Activated CD8-positive, alpha-beta T cell treated with anti-CD3 and anti-CD28 coated beads for 36 hours (primary cell): ENCODE data around the gene CCDC87. TPM values are rescaled to one million over a fixed set of nuclear protein-coding genes. Genes with fewer than 3 reads are reported as not detected.

ENCODE experiments used
- ATAC-seq: fragments of 200-7000 bp; cut with Tn5 transposase; one replicate; pipeline ENCODE4 v1.10.0; 2021; ENCODE audit warnings: mild to moderate bottlenecking, moderate library complexity
- CTCF ChIA-PET: fragments of 350-600 bp; sonication (Branson Sonifier 250); formaldehyde crosslinking; loops from one replicate; lab custom pipeline; 2021; ENCODE audit warnings: antibody characterized with exemption; lab: Charles Lee
- POLR2A ChIA-PET: fragments of 350-600 bp; sonication (Branson Sonifier 250); formaldehyde crosslinking; loops from one replicate; lab custom pipeline; 2021; ENCODE audit warnings: antibody characterized with exemption; lab: Charles Lee
- DNase-seq: peaks from one replicate; pipeline ENCODE4 v3.0.0-alpha.2; 2020
- H3K27ac Mint-ChIP-seq: one replicate; pipeline ENCODE4 v1.8.0; 2021; ENCODE audit warnings: mild to moderate bottlenecking, mixed read lengths
- H3K27me3 Mint-ChIP-seq: one replicate; pipeline ENCODE4 v1.8.0; 2021; ENCODE audit warnings: mixed read lengths
- H3K36me3 Mint-ChIP-seq: one replicate; pipeline ENCODE4 v1.8.0; 2021; ENCODE audit warnings: low read depth, mixed read lengths
- H3K4me1 Mint-ChIP-seq: one replicate; pipeline ENCODE4 v1.8.0; 2021; ENCODE audit warnings: low read depth, mixed read lengths
- H3K4me3 Mint-ChIP-seq: one replicate; pipeline ENCODE4 v1.8.0; 2021; ENCODE audit warnings: mild to moderate bottlenecking, moderate library complexity, mixed read lengths
- H3K9me3 Mint-ChIP-seq: one replicate; pipeline ENCODE4 v1.8.0; 2021; ENCODE audit warnings: mixed read lengths
- CTCF ChIP-seq: fragments of 200-600 bp; IDR thresholded peaks from one replicate; pipeline ENCODE4 v1.8.0; 2022; ENCODE audit warnings: antibody characterized with exemption, mild to moderate bottlenecking
- intact Hi-C: fragments of 100-400 bp; cut with micrococcal nuclease; formaldehyde crosslinking; loops from one replicate; pipeline ENCODE4 v1.10.0; 2022
- total RNA-seq, 2 experiments: library from RNA; stranded (reverse); gene quantifications; one replicate each; pipeline ENCODE4 v1.2.3, GENCODE V29; 2021

CCDC87 gene
- total RNA-seq, 2 experiments from 2014 or later, result 0.14 to 0.27 TPM

GRCh38 chr11:66548041-66548440 is 44.8 kb downstream of the CCDC87 start:
- no peaks in the 10 kb centered on the region for H3K27me3 Mint-ChIP-seq
- ATAC-seq, result no peak
- peaks cover 16% of the 10 kb centered on the region for H3K4me1 Mint-ChIP-seq
- no peak overlapping the region for H3K27ac Mint-ChIP-seq
- intact Hi-C loops, result loop anchor here (10.0 kb wide), 2 partner anchors 63 to 127 kb away; partner anchors contain the start of genes DPP3 and RBM4B
- no peak for TF ChIP-seq CTCF
- CTCF ChIA-PET, result no interaction called here
- H3K9me3 Mint-ChIP-seq, result no peaks in the 10 kb centered on the region
- POLR2A ChIA-PET, result interaction anchor here (0.9 kb wide), 1 partner anchor 14 kb away, joined by 3 read pairs; no protein-coding TSS in a partner anchor
- DNase-seq, result no peak
- H3K4me3 Mint-ChIP-seq, result no peak overlapping the region
- H3K36me3 Mint-ChIP-seq, result peaks cover 3% of the 10 kb centered on the region

- ATAC-seq, result no peak
- no peak for DNase-seq
- intact Hi-C loops, result loop anchor here (10.0 kb wide), 2 partner anchors 63 to 127 kb away; partner anchors contain the start of genes DPP3 and RBM4B
- no peaks in the 10 kb centered on the region for H3K9me3 Mint-ChIP-seq
- H3K27me3 Mint-ChIP-seq, result no peaks in the 10 kb centered on the region
- H3K4me3 Mint-ChIP-seq, result no peak overlapping the region
- peaks cover 17% of the 10 kb centered on the region for H3K4me1 Mint-ChIP-seq
- ChIA-PET CTCF (no interaction called here), POLR2A (no interaction called here)
- H3K36me3 Mint-ChIP-seq, result peaks cover 3% of the 10 kb centered on the region
- TF ChIP-seq CTCF, result no peak
- H3K27ac Mint-ChIP-seq, result no peak overlapping the region
These were observed 45.2 kb downstream of the CCDC87 start for GRCh38 chr11:66547662-66548009.

GRCh38 chr11:66546966-66547661 is 45.7 kb downstream of the CCDC87 start:
- ChIA-PET CTCF (interaction anchor here (1.0 to 2.8 kb wide), 3 partner anchors 15 to 131 kb away, joined by 3 to 23 read pairs (median 4); partner anchors contain the start of gene RBM4B), POLR2A (interaction anchor here (0.5 to 2.5 kb wide), 6 partner anchors 69 to 669 kb away, joined by 3 to 21 read pairs (median 4); partner anchors contain the start of genes RBM14, RBM4 and RBM4B)
- H3K9me3 Mint-ChIP-seq, result no peaks in the 10 kb centered on the region
- H3K4me3 Mint-ChIP-seq, result peak overlapping the region; percentile 85
- no peak for ATAC-seq
- intact Hi-C loops, result loop anchor here (10.0 kb wide), 2 partner anchors 62 to 128 kb away; partner anchors contain the start of genes DPP3 and RBM4B
- H3K27ac Mint-ChIP-seq, result no peak overlapping the region
- no peak for DNase-seq
- no peaks in the 10 kb centered on the region for H3K27me3 Mint-ChIP-seq
- TF ChIP-seq CTCF, result no peak
- peaks cover 3% of the 10 kb centered on the region for H3K36me3 Mint-ChIP-seq
- H3K4me1 Mint-ChIP-seq, result peaks cover 17% of the 10 kb centered on the region

- Mint-ChIP-seq H3K27ac (peak within 1 kb of the TSS; percentile 37), H3K4me1 (peaks cover 17% of the 10 kb centered on the region), H3K9me3 (no peaks in the 10 kb centered on the region), H3K4me3 (peak within 1 kb of the TSS; percentile 85), H3K27me3 (no peaks in the 10 kb centered on the region), H3K36me3 (peaks cover 6% of the 10 kb centered on the region)
- CTCF ChIA-PET, result interaction anchor here (1.0 to 2.8 kb wide), 6 partner anchors 13 to 131 kb away, joined by 3 to 23 read pairs (median 4); partner anchors contain the start of genes CCDC87, CCS, DPP3 and RBM4B
- TF ChIP-seq CTCF, result no peak
- peak; percentile 26 for DNase-seq
- ATAC-seq, result peak; percentile 1
- POLR2A ChIA-PET, result interaction anchor here (0.5 to 2.5 kb wide), 9 partner anchors 39 to 668 kb away, joined by 3 to 21 read pairs (median 4); partner anchors contain the start of genes MRPL11, RBM14, RBM4 and RBM4B
- intact Hi-C loops, result loop anchor here (10.0 kb wide), 2 partner anchors 62 to 128 kb away; partner anchors contain the start of genes DPP3 and RBM4B
These were observed 46.4 kb downstream of the CCDC87 start, which contains the start of gene ACTN3 for GRCh38 chr11:66546368-66546965. TSS of gene ACTN3 (plus strand) at chr11:66546903. CDS start at chr11:66546938, 35 bp downstream.
